ENCODE data around the gene USP7.
"Not testable (repeated sequence)": the region's sequence is repeated elsewhere in the genome, so short reads cannot be mapped to it uniquely, and the experiment has no call there.

The USP7 gene

DNA sequence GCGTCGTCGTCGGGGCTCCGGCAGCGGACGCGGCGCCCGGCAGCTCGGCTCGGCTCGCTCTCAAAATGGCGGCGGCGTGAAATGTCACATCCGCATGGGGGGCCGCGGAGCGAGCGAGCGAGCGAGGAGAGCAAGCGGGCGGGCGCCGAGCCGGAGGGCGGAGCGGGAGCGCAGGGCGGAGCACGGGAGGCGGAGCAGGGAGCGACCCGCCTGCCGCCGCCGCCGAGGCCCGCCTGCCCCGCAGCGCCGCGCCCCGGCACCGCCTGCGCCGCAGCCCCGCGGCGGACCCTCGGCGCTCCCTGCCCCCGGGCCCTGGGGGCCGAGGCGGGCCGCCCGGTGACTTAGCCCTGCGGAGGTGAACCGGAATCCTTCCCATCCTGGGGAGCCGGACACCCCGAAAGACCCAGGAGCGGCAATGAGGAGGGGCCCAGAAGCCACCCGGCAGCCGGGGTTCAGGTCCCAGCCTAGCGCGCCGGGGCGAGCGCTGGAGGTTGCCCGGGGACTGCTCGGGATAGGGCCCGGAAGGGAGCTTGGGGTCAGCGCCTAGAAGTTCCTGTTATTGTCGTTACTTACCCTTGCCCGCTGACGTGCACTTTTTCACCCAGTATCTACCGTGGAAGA lies at the start of gene USP7:
Gene USP7 (minus strand): TSS at position 86 of the 621 bp plus-strand sequence. CDS start 621 bp downstream, outside the sequence.
- DNase-seq = peak; percentile 89 to 93

DNA sequence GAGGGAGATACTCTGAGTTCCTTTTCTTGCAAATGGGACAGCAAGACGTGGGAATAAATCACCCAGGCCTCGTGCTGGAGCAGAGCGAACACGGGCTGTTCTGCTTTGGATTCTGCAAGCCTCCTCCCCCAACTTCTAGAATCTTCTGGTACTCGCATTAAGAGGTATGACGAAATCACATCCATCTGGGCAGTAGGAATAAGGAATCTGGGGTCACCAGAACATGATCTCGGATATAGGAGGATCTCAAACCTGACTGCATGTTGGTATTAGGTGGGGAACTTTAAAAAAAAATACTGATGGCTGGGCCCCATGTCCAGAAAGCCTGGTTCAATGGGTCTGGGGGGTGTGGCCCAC lies 49.8 kb upstream of the USP7 start:
- DNase-seq = no peak

DNA sequence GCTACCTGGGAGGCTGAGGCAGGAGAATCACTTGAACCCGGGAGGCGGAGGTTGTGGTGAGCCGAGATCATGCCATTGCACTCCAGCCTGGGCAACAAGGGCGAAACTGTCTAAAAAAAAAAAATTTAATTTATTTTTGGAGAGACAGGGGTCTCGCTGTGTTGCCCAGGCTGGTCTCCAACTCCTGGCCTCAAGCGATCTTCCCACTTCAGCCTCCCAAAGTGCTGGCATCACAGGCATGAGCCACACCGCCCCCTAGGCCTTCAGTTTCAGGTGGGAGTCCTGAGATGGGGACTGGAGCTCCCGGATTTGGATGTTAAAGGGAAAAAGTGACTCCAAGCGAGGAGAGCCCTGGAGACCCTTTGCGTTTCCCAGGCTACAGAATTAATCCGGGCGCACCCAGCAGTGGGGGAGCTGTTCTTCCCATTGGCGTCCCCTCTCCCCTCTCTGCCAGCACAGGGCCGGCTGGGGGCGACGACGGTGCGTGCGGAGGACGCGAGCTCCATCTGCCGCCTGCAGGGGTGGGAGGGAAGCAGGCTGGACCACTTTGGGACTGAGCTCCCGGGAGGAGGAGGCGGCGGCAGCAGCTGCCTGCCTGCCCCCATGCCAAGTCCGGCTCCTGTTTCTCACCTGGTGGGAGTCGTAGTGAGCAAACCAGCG lies 49.3 kb upstream of the USP7 start:
- DNase-seq = peak in 1 of 2 experiments; percentile 2

GRCh38 chr16:9012330-9012729 lies 48.6 kb upstream of the USP7 start:
- no peak for DNase-seq

DNA sequence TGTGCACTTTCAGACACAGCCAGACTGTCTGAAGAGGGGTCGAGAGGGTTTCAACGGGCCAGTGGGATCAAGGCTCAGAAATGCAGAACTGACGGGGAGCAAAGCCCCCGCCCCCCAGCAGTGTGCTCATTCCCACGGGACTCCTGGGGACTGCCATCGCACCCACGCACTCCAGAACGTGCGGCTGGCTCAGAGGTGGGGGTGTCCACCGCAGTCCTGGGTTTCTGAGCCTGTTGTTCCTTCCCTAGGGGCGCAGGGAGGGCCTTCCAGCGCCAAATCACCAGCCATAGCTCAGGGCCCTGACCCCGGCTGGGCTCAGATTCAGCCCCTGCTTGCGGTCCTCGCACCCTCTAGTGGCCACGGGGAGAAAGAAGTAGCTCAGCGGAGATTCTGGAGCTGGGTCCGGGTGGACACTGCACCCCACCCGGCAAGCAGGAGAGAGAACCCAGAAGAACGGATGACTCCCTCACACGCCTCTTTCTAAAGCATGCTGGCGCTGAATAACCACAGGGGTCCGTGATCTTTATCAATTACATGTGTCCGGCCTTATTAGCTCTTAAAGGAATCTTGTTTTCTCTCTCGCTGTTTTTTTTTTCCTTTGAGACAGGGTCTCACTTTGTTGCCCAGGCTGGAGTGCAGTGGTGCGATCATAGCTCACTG lies 45.0 kb upstream of the USP7 start:
- DNase-seq = peak; percentile 73 to 81

- no peak for DNase-seq
These were observed 43.6 kb upstream of the USP7 start for GRCh38 chr16:9007177-9007794.

GRCh38 chr16:9004183-9004582 lies 40.5 kb upstream of the USP7 start:
- no peak for DNase-seq

- DNase-seq = no peak
These were observed 40.1 kb upstream of the USP7 start for GRCh38 chr16:9003763-9004162.

GRCh38 chr16:9003322-9003721 lies 39.6 kb upstream of the USP7 start:
- no peak for DNase-seq

- no peak for DNase-seq
These were observed 38.3 kb upstream of the USP7 start for GRCh38 chr16:9002042-9002441.

- DNase-seq = no peak
These were observed 37.0 kb upstream of the USP7 start for GRCh38 chr16:9000664-9001063.

DNA sequence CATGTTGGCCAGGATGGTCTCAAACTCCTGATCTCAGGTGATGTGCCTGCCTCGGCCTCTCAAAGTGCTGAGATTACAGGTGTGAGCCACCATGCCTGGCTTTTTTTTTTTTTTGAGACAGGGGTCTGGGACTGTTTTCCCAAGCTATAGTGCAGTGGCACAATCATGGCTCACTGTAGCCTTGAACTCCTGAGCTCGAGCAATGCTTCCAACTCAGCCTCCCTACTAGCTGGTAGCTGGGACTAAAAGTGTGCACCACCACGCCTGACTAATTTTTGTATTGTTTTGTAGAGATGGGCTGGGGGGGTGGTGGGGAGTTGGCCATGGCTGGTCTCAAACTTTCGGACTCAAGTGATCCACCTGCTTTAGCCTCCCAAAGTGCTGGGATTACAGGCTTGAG lies 36.1 kb upstream of the USP7 start:
- DNase-seq = no peak

DNA sequence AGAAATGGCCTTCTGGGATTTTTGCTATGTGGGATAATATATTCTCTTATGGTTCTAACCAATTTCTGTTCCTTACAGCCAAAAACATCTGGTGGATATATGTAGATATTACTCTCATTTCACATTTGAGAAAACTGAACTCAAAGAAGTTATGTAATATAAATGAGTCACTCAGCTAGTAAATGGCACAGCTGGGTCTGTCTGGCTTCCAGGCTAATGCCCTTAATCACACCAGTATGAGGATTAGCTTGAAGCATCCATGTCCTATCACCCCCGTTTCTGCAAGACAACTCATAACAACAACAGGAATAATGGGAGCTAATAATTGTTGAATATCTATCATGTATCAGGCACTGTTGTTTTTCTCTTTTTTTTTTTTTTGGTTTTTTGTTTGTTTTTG lies 34.4 kb upstream of the USP7 start:
- DNase-seq = no peak

DNA sequence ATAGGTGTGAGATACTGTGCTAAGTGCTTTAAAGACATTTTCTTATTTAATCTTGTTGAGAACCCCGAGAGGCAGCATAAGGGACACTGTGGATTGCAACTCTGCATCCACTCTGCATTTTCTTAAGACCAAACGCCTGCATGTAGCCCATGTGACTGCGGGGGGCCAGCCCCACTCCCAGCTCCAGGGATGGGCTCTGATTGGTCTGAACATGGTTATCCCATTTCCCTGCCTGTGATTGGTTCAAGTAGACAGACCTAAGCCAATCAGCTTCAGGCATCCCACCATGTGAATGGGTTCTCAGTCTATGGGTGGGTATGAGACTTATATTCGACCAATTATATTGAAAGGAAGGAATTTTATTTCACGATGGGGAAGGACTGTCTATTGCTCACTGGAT lies 33.2 kb upstream of the USP7 start:
- DNase-seq = no peak

DNA sequence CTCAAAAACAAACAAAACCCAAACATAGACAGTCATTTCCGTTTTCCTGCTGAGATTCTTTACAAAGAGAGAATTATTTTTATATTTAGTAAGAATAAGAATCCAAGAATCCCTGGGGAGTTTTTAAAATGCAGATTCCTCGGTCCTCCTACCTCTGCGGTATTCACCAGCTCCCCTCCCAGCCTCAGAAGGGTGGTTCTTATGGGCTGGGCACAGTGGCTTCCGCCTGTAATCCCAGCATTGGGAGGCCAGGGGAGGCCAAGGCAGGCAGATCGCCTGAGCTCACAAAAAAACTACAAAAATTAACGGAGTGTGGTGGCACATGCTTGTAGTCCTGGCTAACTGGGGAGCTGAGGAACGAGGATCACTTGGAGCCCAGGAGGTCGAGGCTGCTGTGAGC lies 26.7 kb upstream of the USP7 start:
- DNase-seq = no peak

- DNase-seq = no peak
These were observed 25.6 kb upstream of the USP7 start for GRCh38 chr16:8989099-8989878.

DNA sequence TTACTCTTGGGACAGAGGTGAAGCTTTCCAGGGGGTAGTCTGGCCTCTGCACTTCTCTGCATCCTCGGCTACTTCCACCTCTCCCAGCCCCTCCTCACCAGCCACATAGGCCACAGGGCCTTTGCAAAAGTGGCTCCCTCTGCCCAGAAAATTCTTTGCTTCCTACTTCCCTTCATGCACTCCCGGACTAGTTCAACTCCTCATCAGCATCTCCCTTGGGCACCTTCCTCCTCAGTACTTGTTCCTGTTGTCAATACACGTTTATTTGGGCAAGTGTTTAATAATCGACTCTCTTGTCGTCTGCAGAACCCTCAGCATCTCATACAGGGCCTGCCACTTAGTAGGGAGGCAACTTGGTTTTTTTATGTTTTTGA lies 23.1 kb upstream of the USP7 start:
- DNase-seq = no peak

DNA sequence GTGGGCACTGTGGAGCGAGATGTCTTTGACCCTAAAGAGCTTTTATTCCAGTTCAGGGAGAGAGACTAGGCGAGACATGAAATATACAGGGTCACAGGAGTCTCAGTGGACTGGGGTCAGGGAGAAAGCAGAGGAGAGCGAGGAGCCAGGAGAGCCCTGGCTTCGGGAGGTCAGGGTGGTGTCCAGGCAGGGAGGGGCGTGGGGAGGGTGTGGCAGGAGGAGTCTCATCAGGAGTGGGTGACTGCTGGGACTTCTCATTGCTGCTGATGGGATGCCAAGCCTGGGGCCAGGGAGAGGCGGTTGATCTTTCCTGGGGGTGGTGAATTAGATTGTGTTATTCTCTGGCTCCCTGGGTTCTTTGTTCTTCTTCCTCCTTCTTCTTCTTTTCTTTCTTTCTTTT lies 22.4 kb upstream of the USP7 start:
- DNase-seq = no peak

- no peak for DNase-seq
These were observed 19.1 kb upstream of the USP7 start for GRCh38 chr16:8982816-8983215.

DNA sequence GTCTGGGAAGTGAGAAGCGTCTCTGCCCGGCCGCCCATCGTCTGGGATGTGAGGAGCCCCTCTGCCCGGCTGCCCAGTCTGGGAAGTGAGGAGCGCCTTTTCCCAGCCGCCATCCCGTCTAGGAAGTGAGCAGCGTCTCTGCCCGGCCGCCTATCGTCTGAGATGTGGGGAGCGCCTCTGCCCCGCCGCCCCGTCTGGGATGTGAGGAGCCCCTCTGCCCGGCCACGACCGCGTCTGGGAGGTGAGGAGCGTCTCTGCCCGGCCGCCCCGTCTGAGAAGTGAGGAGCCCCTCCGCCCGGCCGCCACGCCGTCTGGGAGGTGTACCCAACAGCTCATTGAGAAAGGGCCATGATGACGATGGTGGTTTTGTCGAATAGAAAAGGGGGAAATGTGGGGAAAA lies 18.2 kb upstream of the USP7 start:
- DNase-seq = not testable (repeated sequence)

DNA sequence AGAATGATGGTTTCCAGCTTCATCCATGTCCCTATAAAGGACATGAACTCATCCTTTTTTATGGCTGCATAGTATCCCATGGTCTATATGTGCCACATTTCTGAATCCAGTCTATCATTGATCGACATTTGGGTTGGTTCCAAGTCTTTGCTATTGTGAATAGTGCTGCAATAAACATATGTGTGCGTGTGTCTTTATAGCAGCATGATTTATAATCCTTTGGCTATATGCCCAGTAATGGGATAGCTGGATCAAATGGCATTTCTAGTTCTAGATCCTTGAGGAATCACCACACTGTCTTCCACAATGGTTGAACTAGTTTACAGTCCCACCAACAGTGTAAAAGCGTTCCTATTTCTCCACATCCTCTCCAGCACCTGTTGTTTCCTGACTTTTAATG lies 12.5 kb upstream of the USP7 start:
- not testable (repeated sequence) for DNase-seq

- DNase-seq = no peak
These were observed 11.3 kb upstream of the USP7 start for GRCh38 chr16:8975039-8975438.

All from activated CD4-positive, alpha-beta T cell treated with anti-CD3 and anti-CD28 coated beads, Interleukin-2, amount 50 U/mL, for 48 hours (primary cell).